ENCODE results near the gene THAP4. TPM values are rescaled to one million over a fixed set of nuclear protein-coding genes. Genes with fewer than 3 reads are reported as not detected.

The THAP4 gene
- total RNA-seq, 1 donor: 43.4 TPM

GRCh38 chr2:241678784-241679540, 42.0 kb upstream of the THAP4 start:
- Histone ChIP-seq H3K79me2 (ENCODE audit: insufficient read depth, low read length) (peaks cover 29% of the 10 kb centered on the region), H3K4me3 (ENCODE audit: insufficient read depth, low read length) (no peak overlapping the region), H3K27ac (ENCODE audit: low read depth, low read length) (no peak overlapping the region), H2AFZ (ENCODE audit: low read length) (no peak overlapping the region), H3K27me3 (ENCODE audit: insufficient read depth, low read length) (no peaks in the 10 kb centered on the region), H4K20me1 (ENCODE audit: insufficient read depth, low read length) (peaks cover 2% of the 10 kb centered on the region), H3K4me2 (ENCODE audit: insufficient read depth, low read length) (no peak overlapping the region), H3K36me3 (ENCODE audit: insufficient read depth, low read length) (peaks cover 61% of the 10 kb centered on the region), H3K4me1 (ENCODE audit: insufficient read depth, low read length) (peaks cover 30% of the 10 kb centered on the region), H3K9me3 (ENCODE audit: low read depth, low read length) (no peaks in the 10 kb centered on the region)
- TF ChIP-seq, protein P1, sequence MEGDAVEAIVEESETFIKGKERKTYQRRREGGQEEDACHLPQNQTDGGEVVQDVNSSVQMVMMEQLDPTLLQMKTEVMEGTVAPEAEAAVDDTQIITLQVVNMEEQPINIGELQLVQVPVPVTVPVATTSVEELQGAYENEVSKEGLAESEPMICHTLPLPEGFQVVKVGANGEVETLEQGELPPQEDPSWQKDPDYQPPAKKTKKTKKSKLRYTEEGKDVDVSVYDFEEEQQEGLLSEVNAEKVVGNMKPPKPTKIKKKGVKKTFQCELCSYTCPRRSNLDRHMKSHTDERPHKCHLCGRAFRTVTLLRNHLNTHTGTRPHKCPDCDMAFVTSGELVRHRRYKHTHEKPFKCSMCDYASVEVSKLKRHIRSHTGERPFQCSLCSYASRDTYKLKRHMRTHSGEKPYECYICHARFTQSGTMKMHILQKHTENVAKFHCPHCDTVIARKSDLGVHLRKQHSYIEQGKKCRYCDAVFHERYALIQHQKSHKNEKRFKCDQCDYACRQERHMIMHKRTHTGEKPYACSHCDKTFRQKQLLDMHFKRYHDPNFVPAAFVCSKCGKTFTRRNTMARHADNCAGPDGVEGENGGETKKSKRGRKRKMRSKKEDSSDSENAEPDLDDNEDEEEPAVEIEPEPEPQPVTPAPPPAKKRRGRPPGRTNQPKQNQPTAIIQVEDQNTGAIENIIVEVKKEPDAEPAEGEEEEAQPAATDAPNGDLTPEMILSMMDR (IDR thresholded peaks at IDR 0.05; ENCODE audit: extremely low read depth, low read depth, low read length): no peak
- DNase-seq (ENCODE audit: insufficient read length, low spot score, missing footprints): no peak

- TF ChIP-seq, protein P1 (IDR thresholded peaks at IDR 0.05; ENCODE audit: extremely low read depth, low read depth, low read length): no peak
- Histone ChIP-seq H3K36me3 (ENCODE audit: insufficient read depth, low read length) (peaks cover 55% of the 10 kb centered on the region), H3K27ac (ENCODE audit: low read depth, low read length) (no peak overlapping the region), H3K4me1 (ENCODE audit: insufficient read depth, low read length) (peaks cover 30% of the 10 kb centered on the region), H3K27me3 (ENCODE audit: insufficient read depth, low read length) (no peaks in the 10 kb centered on the region), H3K9me3 (ENCODE audit: low read depth, low read length) (no peaks in the 10 kb centered on the region), H3K4me2 (ENCODE audit: insufficient read depth, low read length) (no peak overlapping the region), H3K4me3 (ENCODE audit: insufficient read depth, low read length) (no peak overlapping the region), H2AFZ (ENCODE audit: low read length) (no peak overlapping the region), H3K79me2 (ENCODE audit: insufficient read depth, low read length) (peaks cover 23% of the 10 kb centered on the region), H4K20me1 (ENCODE audit: insufficient read depth, low read length) (peaks cover 2% of the 10 kb centered on the region)
- DNase-seq (ENCODE audit: insufficient read length, low spot score, missing footprints): no peak
These were observed 41.3 kb upstream of the THAP4 start for GRCh38 chr2:241678307-241678706.

- Histone ChIP-seq H3K4me2 (ENCODE audit: insufficient read depth, low read length) (no peak overlapping the region), H2AFZ (ENCODE audit: low read length) (no peak overlapping the region), H3K79me2 (ENCODE audit: insufficient read depth, low read length) (peaks cover 16% of the 10 kb centered on the region), H3K36me3 (ENCODE audit: insufficient read depth, low read length) (peaks cover 49% of the 10 kb centered on the region), H4K20me1 (ENCODE audit: insufficient read depth, low read length) (peaks cover 2% of the 10 kb centered on the region), H3K4me1 (ENCODE audit: insufficient read depth, low read length) (peaks cover 30% of the 10 kb centered on the region), H3K27me3 (ENCODE audit: insufficient read depth, low read length) (no peaks in the 10 kb centered on the region), H3K4me3 (ENCODE audit: insufficient read depth, low read length) (no peak overlapping the region), H3K9me3 (ENCODE audit: low read depth, low read length) (no peaks in the 10 kb centered on the region), H3K27ac (ENCODE audit: low read depth, low read length) (no peak overlapping the region)
- no peak for DNase-seq (ENCODE audit: insufficient read length, low spot score, missing footprints)
- TF ChIP-seq, protein P1 (IDR thresholded peaks at IDR 0.05; ENCODE audit: extremely low read depth, low read depth, low read length): no peak
These were observed 40.4 kb upstream of the THAP4 start for GRCh38 chr2:241677392-241677791.

- Histone ChIP-seq H4K20me1 (ENCODE audit: insufficient read depth, low read length) (peaks cover 2% of the 10 kb centered on the region), H3K4me3 (ENCODE audit: insufficient read depth, low read length) (no peak overlapping the region), H3K9me3 (ENCODE audit: low read depth, low read length) (no peaks in the 10 kb centered on the region), H3K27ac (ENCODE audit: low read depth, low read length) (no peak overlapping the region), H3K36me3 (ENCODE audit: insufficient read depth, low read length) (peaks cover 52% of the 10 kb centered on the region), H3K4me2 (ENCODE audit: insufficient read depth, low read length) (no peak overlapping the region), H3K27me3 (ENCODE audit: insufficient read depth, low read length) (no peaks in the 10 kb centered on the region), H2AFZ (ENCODE audit: low read length) (no peak overlapping the region), H3K79me2 (ENCODE audit: insufficient read depth, low read length) (peaks cover 16% of the 10 kb centered on the region), H3K4me1 (ENCODE audit: insufficient read depth, low read length) (peaks cover 24% of the 10 kb centered on the region)
- TF ChIP-seq, protein P1 (IDR thresholded peaks at IDR 0.05; ENCODE audit: extremely low read depth, low read depth, low read length): no peak
- no peak for DNase-seq (ENCODE audit: insufficient read length, low spot score, missing footprints)
These were observed 39.7 kb upstream of the THAP4 start for GRCh38 chr2:241676665-241677064.

All from osteoblast (primary cell).